GM10266 (cell line): ENCODE measurements around the gene BMPR1B.

Source experiments
- DNase-seq: peaks from one replicate; pipeline ENCODE4 v3.0.0; 2012; ENCODE audit errors: extremely low spot score
- CTCF ChIP-seq: IDR thresholded peaks from 2 replicates; pipeline ENCODE4 v1.5.1; 2012; ENCODE audit warnings: mild to moderate bottlenecking, low read depth; ENCODE audit not compliant: control insufficient read depth, insufficient read depth; ENCODE audit errors: missing control alignments

BMPR1B gene

GRCh38 chr4:95027905-95028618, 270.3 kb downstream of the BMPR1B start:
- no peak for DNase-seq
- TF ChIP-seq CTCF, result no peak

GRCh38 chr4:95038791-95039190, 281.0 kb downstream of the BMPR1B start:
- no peak for TF ChIP-seq CTCF
- no peak for DNase-seq

- DNase-seq, result no peak
- TF ChIP-seq CTCF, result no peak
Observed at GRCh38 chr4:95044324-95044837, 286.6 kb downstream of the BMPR1B start.

- DNase-seq, result no peak
- TF ChIP-seq CTCF, result no peak
Observed at GRCh38 chr4:95045429-95045828, 287.7 kb downstream of the BMPR1B start.

GRCh38 chr4:95048296-95048695, 290.5 kb downstream of the BMPR1B start:
- TF ChIP-seq CTCF, result no peak

GRCh38 chr4:95049551-95050233, 291.9 kb downstream of the BMPR1B start:
- no peak for DNase-seq
- no peak for TF ChIP-seq CTCF

More at GRCh38 chr4:95048296-95048695, 290.5 kb downstream of the BMPR1B start:
- DNase-seq, result no peak

GRCh38 chr4:95050980-95051701, 293.4 kb downstream of the BMPR1B start:
- no peak for TF ChIP-seq CTCF
- no peak for DNase-seq
